Posterior cingulate gyrus (tissue), 11 donors: ENCODE results near the gene CTNNBIP1.
A peak's percentile ranks its signal among the peaks of the same experiment; 100 is the strongest.
"Not testable (repeated sequence)": the region's sequence is repeated elsewhere in the genome, so short reads cannot be mapped to it uniquely, and the experiment has no call there.

Source experiments
- DNase-seq, 10 donors: peaks; one replicate each; pipeline versions ENCODE4 v3.0.0 to v3.0.0-alpha.2; 2020 to 2021; ENCODE audit warnings: mixed read lengths in 3 of 10
- intact Hi-C: fragments of 100-400 bp; cut with DNase I; formaldehyde crosslinking; loops from one replicate; pipeline ENCODE4 v1.15.1; 2023

CTNNBIP1 gene, protein sequence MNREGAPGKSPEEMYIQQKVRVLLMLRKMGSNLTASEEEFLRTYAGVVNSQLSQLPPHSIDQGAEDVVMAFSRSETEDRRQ

DNA sequence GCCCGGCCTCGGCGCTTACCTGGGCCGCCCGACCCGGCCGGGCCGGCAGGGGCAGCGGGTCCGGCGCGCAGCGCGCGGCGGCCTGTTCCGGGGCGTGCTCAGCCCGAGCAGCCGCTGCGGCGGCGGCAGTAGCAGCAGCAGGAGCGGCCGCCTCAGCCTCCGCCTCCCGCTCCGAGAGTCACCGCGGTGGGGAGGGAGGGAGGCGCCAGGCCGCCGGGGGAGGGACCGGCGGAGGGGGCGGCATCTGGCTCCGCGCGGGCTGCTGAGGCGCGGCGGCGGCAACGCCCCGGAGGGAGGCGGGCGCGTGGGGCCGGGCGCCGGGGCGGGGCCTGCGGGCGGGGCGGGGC is at the start of gene CTNNBIP1:
Gene CTNNBIP1 (minus strand): TSS at position 194 of the 347 bp plus-strand sequence. CDS start 38,205 bp downstream, outside the sequence.
- no peak for DNase-seq
- intact Hi-C loops, result loop anchor here (2.0 kb wide), 1 partner anchor 33 kb away; the partner anchor contains the start of genes LZIC and NMNAT1

DNA sequence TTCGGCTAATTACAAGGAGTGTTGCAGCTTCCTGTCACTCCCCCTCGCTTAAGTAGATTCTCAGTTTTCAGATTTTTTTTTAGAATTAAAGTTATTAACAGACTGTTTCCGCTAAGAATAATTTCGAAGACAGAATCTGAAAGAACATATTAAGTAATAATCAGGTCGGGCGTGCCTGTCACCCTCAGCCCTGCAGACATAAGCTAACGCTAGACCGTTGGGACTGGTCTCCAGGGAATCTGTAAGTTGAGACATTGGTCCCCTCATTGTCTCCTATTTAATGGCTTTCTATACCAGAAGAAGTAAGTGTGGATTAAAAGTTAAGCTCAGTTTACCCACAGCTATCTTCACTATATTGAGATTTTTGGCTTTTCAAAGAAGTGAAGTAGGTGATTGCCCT is 47.7 kb upstream of the CTNNBIP1 start:
- intact Hi-C loops, result no loop called here

DNA sequence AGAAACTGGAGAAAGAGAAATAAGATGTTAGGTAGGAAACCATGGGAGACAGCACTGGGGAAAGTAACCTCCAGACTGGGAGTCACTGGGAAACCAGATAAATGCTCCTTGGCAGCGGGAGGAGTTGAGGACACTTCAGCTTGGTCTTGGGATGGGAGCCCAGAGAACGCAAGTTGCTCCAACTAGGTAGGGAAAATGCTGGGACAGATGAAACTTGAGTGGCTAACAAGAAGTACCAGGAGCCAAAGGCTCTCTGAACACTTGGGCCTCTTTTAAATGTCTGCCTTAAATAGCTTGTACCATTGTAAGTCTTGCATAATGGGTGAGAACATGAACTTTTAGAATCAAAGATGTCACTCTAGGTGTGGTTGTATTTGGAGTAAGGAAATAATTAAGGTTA is 36.2 kb upstream of the CTNNBIP1 start:
- intact Hi-C loops, result loop anchor here (10.0 kb wide), 1 partner anchor 258 kb away; no protein-coding TSS in a partner anchor
- DNase-seq, result no peak

More for the DNA sequence above, 47.7 kb upstream of the CTNNBIP1 start:
- DNase-seq, result no peak

DNA sequence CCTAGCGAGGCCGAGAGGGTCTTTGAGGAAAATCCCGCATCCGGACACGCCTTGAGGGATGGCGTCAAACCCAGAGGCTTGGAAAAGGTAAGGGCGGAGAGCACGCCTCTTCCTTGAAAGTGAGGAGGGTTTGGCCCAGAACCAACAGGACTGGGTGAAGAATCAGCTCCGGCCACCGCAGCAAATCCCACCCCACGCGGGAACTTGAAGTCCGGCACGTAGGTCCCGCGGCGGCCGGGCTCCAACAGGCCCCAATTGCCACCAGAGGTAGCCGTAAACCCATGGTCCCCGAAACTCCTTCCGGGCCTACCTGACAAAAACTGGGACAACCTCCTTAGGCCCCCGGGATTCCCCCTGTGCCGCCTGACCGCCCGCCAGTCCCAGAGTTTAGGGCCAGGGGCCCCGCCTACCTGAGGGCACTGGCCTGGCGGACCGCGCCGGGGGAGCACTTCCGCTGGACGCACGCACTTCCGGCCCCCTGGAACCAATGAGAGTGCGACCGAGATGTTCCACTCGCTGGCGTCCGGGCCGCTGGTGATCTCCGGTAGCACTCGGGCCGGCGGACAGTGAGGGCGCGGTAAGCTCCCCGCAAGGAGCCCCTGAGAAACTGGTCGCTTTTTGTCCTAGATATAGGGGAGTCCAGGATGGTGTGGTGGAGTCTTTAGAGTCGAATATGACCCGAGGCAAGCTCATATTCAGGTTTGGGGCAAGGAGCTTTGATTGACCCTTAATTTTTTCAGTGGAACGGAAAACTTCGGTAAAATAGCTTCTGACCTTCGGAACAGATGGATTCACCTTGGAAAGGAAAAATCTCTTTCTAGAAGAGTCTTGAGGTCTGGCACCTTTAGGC is 33.1 kb upstream of the CTNNBIP1 start, which contains the start of the genes LZIC and NMNAT1:
Gene LZIC (minus strand): TSS at position 453 of the 850 bp plus-strand sequence. CDS start 6,772 bp downstream, outside the sequence.
Gene NMNAT1 (plus strand): TSS at position 537 of the 850 bp plus-strand sequence. CDS start 28,599 bp downstream, outside the sequence.
- intact Hi-C loops, result loop anchor here (1.0 to 10.0 kb wide), 3 partner anchors 32 to 262 kb away; partner anchors contain the start of gene CTNNBIP1
- peak; percentile 89 to 99 (median 93) for DNase-seq

DNA sequence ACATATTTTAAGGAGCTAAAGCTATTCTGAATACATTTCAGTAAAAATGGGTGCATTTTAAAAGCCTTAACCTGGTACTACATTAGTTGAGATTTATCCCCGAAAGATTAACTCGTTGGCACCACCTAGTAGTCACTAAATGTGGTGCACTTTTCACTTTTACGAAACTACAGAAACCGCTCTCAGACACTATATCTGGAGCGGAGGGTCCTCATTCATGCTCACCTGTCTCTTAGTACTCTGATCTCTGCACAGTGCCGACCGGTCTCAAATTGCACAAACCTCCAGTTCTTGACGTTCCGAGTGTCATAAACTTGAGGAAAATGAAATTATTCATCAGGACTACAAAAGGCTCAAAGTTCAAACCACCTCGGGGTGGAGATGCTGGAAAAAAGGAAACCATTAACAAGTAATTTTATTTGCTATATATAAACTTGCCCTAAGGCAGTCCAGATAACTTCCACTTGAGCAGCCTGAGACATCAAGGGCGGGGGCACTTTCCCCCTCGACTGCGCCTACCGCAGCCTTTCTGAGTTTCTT is 32.4 kb upstream of the CTNNBIP1 start:
- DNase-seq, result no peak
- intact Hi-C loops, result loop anchor here (2.0 to 10.0 kb wide), 2 partner anchors 32 to 262 kb away; partner anchors contain the start of gene CTNNBIP1

DNA sequence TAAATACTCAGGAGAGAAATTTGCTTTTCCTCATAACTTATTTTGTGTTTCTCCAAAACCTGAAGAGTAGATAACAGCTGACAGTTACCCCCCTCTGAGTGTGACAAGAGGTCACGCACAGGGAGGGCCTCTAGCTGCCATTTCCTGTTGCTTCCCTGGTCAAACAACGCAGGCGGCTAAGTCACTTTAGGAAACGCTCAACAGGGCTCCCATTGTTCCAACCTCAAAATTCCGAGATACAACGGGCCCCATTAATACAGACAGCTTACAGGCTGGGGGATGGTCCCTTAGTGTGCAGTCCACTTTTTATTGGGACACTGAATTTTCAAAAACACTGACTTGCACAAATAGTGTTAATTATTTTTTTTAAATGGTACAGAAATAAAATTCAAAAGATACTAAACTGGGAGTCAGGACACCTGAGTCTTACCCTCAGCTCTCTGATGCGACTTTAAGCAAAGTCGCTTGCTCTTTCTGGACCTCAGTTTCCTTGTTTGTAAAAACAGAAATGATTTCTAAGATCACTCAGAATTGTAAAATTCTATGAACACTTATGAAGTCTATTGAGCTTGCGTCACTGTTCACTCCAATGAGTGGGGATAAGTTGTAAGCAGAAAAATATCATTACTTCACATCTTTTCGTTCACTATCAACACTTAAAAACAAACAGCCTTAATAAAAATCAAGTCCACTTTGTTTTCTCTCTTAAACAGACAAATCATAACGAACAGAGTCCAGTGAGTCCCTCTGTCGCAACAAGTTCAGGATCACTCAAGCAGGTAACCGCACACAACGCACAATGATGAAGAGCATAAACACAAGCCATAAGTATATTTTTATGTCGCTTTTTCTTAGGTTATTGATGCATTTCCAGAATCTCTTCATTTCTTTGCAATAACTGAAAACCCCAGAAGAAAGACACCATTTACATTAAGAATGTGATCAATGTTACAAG is 19.6 kb upstream of the CTNNBIP1 start:
- intact Hi-C loops, result no loop called here
- peak in 6 of 10 donors; percentile 35 to 89 (median 54) for DNase-seq

DNA sequence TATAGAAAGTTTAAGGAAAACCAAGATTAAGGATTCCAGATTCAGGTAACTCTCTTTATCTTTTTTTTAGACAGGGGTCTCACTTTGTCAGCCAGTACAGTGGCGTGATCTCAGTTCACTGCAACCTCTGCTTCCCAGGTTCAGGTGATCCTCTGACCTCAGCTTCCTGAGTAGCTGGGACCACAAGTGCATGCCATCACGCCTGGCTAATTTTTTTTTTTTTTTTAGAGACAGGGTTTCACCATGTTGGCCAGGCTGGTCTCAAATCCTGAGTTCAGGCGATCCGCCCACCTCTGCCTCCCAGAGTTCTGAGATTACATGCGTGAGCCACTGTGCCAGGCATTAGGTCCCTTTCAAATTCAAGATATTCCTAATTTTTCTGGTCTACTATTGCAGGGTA is 17.2 kb upstream of the CTNNBIP1 start:
- DNase-seq, result peak in 1 of 10 donors; percentile 25
- intact Hi-C loops, result no loop called here

DNA sequence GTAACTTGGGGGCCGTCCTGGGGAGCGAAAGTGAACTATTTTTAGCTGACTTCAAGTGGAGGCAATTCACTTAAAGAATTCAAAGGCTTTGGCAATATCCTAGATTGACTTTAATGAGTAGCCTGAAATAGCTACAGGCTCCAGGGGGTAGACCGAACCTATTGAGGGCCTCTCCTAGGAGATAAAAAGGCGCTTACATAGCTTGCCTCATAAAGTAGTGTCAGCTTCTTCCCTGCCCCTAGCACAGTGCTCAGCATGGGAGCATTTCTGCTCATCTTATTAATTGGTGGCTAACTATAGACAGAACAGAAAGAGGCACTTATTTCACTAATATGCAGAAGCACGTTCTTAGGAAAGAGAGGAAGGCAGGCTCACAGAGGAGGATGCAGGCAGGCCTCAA is 12.3 kb upstream of the CTNNBIP1 start:
- intact Hi-C loops, result no loop called here
- peak in 1 of 10 donors; percentile 9 for DNase-seq

DNA sequence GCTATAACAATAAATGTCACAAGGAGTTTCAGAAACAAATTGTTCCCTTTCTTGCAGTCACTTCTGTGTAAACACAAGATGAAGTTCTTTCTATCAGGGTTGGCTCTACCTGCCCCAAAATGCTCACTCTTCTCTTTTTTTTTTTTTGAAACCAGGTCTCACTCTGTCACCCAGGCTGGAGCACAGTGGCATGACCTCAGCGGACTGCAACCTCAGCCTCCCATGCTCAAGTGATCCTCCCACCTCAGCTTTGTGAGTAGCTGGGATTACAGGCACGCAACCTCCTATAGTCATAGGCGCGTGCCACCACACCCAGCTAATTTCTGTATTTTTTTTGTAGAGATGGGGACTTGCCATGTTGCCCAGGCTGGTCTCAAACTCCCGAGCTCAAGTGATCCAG is 10.5 kb upstream of the CTNNBIP1 start:
- peak in 1 of 10 donors; percentile 27 for DNase-seq
- intact Hi-C loops, result no loop called here

DNA sequence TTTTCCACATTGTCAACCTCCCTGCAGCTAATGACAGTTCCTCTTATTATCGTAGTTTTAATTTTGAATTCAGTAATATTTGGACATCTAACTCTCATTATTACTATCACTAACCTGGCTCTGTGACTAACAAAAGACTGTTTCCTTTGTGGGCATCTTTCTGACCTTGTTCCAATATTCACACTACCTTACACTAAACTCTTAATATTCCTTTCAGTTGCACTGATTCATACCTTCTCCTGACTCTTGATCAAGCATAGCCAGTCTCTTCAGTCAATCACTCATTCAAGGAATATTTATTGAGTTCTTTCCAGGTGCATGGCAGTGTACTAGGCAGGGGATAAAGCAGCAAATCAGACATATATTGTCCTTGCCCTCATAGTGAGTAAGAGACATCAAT is 7.8 kb upstream of the CTNNBIP1 start:
- intact Hi-C loops, result no loop called here
- no peak for DNase-seq

DNA sequence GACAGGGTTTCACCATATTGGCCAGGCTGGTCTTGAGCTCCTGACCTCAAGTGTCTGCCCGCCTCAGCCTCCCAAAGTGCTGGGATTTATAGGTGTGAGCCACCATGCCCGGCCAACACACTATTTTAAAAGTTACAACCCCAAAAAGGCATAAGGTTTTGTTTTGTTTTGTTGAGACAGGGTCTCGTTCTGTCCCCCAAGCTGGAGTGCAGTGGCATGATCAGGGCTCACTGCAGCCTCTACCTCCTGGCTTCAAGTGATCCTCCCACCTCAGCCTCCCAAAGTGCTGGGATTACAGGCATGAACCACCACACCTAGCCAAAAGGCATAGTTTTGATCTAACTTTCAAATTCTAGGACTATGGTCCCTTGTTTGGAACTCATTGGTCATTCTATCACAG is 7.4 kb upstream of the CTNNBIP1 start:
- intact Hi-C loops, result not testable (repeated sequence)
- peak in 1 of 10 donors; percentile 8 for DNase-seq

DNA sequence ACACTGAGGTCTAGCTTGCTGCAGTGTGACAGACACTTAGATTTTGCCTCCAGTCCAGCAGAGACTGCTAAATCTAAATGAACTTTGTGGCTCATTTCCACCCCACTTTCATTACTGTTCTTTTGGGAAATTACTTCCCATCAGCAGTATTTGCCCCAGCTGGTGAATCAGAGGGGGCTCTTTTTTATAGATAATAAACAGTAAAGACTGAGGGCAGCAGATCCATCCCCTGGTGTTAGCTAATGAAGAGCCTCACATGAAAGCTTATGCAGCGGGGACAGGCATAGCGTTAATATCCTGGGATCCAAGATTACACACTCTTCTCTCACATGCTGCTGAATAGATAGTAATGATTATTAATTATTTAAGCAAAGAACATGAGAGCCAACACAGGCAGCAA is 6.4 kb upstream of the CTNNBIP1 start:
- DNase-seq, result no peak
- intact Hi-C loops, result no loop called here

DNA sequence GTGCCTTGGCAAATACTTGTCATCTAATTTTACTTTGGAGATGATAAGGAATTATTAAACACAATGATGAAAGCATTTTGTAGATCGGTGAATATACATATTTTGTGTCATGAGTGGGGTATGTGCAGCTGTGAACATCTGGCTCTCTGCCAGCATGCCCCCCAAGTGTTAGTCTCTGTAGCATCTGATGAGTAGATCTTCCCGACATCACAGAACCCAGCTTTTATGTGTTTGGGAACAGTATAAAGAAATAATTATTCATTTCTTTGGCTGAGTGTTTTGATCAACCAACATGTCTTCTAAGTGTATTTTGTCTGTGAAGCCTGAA is 4.5 kb upstream of the CTNNBIP1 start:
- intact Hi-C loops, result loop anchor here (1.0 kb wide), 1 partner anchor 39 kb away; no protein-coding TSS in a partner anchor
- DNase-seq, result peak in 1 of 10 donors; percentile 48

DNA sequence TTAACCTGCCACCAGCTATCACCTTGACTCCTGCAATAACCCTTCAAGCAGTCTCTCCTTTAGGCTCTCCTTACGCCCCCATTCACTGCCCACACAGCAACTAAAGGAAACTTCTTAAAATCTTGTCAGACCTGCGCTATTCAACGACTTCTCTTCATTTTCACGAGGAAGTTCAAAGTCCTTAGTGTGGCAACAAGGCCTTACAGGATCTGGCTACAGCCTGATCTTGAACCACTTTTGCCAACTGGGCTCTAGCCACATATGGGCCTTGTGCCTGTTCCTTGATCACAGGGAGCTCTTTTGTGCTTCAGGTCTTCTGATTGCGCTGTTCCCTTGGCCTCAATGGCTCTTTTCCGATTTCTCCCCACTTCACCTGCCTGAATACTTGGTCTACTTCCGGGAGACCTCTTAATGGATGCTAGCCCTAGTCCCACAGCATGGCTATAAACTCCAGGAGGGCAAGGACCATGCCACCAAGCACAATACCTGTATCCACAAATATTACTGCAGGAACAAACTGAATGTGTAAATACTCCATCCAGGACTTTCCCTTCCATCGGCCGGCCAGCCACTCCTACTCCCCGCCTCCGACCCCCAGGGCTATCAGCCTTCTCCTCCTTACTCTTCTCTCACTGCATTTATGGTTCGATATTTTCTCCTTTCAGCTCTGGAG is 2.3 kb upstream of the CTNNBIP1 start:
- intact Hi-C loops, result no loop called here
- peak in 1 of 10 donors; percentile 12 for DNase-seq

DNA sequence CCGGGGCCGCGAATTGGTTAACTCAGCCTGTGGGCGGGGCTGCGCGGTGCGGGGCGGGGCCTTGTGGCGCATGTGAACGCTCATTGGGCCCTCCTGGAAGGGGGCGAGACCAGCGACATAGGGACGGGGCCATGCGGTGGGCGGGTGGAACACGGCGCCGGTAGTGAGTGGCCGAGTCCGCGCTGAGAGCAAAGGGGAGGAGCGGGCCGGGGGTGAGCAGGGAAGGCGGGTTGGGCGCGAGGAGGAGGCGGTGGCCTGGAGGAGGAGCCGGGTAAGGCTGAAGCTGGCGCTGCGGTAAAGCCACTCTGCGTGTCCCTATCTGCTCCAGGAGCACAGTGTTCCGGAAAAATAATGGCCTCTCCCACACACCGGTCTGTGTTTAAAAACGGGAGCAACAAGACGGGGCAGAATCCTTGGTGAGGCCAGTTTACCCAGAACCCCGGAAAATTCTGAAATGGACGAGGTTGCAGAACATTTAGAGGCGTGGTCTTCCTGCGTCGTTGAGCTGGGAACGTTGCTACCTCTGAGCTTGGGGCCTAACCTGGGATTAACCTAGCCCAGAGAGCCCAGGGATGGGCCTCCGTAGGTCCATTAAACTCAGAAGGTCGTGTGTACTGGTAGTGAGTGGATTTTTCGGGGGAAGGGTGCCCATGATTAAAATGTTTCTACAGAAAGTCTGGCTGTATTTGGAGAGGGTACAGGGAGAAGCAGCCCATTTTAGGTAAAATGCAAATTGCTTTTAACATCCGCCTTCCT is 532 bp upstream of the CTNNBIP1 start:
- intact Hi-C loops, result loop anchor here (2.0 kb wide), 1 partner anchor 32 kb away; the partner anchor contains the start of genes LZIC and NMNAT1
- DNase-seq, result peak; percentile 99 to 100 (median 100)

DNA sequence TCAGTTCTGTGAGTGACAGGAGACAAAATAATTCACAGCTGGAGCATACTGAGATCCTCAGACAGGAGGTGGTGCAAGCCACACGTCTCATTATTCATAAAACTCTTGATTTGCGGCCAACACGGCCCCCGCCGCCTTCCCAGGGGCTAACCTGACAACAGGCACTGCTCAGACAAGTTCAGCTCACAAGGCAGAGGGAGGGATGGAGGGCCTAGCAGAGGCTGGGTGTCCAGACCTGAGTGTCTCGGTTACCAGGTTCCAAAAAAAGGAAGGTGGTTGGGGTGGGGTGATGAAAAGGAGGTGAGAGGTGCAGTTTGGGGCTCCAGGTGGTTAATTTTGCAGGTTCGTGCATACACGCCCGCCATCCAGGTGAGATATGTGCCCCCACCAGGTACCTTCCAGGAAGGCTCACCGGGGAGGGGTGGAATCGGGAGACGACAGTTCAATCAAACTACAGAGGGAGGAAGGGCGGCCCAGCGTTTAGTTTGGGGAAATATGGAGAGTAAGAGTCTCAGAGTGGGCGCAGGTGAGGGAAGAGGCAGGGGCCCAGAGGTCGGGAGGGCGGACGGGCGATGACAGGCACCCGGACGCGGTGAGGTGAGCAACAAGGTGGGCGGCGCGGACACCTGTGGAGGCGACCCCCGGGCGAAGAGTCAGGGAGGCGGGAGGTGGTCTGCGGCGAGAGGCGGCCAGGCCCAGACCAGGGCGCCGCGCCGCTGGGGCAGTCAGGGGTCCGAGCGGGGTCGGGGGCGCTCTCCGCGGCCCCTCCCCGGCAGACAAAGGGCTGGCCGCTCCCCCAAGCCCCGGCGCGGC is 629 bp downstream of the CTNNBIP1 start:
- intact Hi-C loops, result loop anchor here (2.0 kb wide), 1 partner anchor 33 kb away; the partner anchor contains the start of genes LZIC and NMNAT1

DNA sequence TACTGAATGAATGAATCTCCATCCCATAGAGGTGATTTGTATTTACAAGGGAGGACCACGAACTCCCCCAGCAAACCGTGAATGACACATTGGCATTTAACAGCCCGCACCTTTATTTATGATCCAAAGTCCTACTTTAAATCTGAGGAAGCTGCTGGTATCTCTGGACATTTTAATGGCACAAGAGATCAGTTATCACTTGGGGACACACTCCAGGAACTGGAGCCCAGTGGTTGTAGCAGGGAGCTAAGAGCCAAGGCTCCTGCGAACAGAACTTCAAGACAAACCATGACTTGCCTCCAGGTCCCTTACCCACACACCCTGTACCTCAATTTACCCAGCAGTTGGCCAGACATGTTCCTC is 1.2 kb downstream of the CTNNBIP1 start:
- intact Hi-C loops, result no loop called here

More for the DNA sequence above, 629 bp downstream of the CTNNBIP1 start:
- DNase-seq, result peak in 1 of 10 donors; percentile 86

DNA sequence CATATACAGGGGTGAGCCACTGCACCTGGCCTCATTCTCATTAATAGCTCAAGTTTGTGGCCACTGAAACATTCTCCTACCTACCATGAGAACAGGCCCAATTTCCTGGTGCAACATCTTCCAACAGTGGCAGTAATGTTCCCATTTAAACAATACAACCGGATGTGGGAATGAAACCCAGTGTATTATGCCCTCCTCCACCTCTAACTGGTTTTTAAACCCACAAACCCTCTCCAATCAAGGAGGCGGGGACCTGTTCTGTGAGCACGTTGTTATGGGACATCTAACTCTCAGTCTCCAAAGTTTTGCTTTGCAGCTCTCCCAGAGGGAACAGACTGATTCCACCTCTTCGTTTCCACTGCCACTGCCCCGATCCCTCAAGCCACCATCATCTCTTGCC is 2.6 kb downstream of the CTNNBIP1 start:
- intact Hi-C loops, result no loop called here
- DNase-seq, result peak in 2 of 10 donors; percentile 9 to 22

More for the DNA sequence above, 1.2 kb downstream of the CTNNBIP1 start:
- DNase-seq, result no peak
